Measurements from ENCODE around the gene MVK. TPM values are rescaled to one million over a fixed set of nuclear protein-coding genes. Genes with fewer than 3 reads are reported as not detected.
"Not testable (repeated sequence)": the region's sequence is repeated elsewhere in the genome, so short reads cannot be mapped to it uniquely, and the experiment has no call there.

The MVK gene
- total and polyA plus RNA-seq, 2 of the 4 experiments (the other 2 are of a cell fraction), result 6.6 to 11.5 TPM

DNA sequence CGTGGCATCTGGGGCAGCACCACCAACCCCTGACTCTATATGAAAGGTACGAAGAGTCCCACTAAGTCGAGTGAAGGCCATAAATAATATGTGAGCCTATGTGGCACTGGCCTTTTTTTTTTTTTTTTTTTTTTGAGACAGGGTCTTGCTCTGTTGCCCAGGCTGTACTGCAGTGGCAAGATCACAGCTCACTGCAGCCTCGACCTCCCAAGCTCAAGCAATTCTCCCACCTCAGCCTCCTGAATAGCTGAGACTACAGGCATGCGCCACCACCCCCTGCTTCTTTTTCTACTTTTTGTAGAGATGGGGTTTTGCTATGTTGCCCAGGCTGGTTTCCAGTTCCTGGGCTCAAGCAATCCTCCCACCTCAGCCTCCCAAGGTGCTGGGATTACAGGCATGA lies 28.5 kb downstream of the MVK start:
- DNase-seq; H2AK5ac ChIP-seq (ENCODE audit: low read depth, low read length); H3K4me1 ChIP-seq (ENCODE audit: control insufficient read depth, insufficient read depth, low read length); H3K18ac ChIP-seq (ENCODE audit: low read depth, low read length); H3K23ac ChIP-seq (ENCODE audit: low read depth, low read length); H3K36me3 ChIP-seq (ENCODE audit: control insufficient read depth, insufficient read depth, low read length); in situ Hi-C loops (cut with MboI; ENCODE audit: low sequenced_read_pairs); H3K56ac ChIP-seq (ENCODE audit: extremely low read depth, insufficient read depth, low read length); POLR2A ChIA-PET (ENCODE audit: unreplicated experiment); H2AK9ac ChIP-seq (replicated peaks; ENCODE audit: low read depth, low read length, poor library complexity); H3K27ac ChIP-seq (ENCODE audit: insufficient read depth, low read length); H4K5ac ChIP-seq (ENCODE audit: low read depth, low read length); H3K4ac ChIP-seq (ENCODE audit: low read depth, low read length); H2BK15ac ChIP-seq (ENCODE audit: low read depth, low read length); H3K9me3 ChIP-seq (ENCODE audit: control insufficient read depth, insufficient read depth, low read length); H2AFZ ChIP-seq (replicated peaks; ENCODE audit: low read length, poor library complexity); ATAC-seq (ENCODE audit: low read depth); H2BK20ac ChIP-seq (ENCODE audit: low read depth, low read length); H3K4me2 ChIP-seq (ENCODE audit: low read depth, low read length); H2BK5ac ChIP-seq (ENCODE audit: low read depth, low read length, poor library complexity, severe bottlenecking); H3K9ac ChIP-seq (ENCODE audit: low read depth, low read length); H4K8ac ChIP-seq (ENCODE audit: low read depth in 2 of 2, low read length in 2 of 2); H2BK120ac ChIP-seq (ENCODE audit: low read depth, low read length); H3K9me1 ChIP-seq (ENCODE audit: insufficient read depth, low read length); H3K79me1 ChIP-seq (ENCODE audit: low read depth in 1 of 2, low read length in 2 of 2); H3K14ac ChIP-seq (replicated peaks; ENCODE audit: low read depth, low read length); H3K4me3 ChIP-seq (ENCODE audit: insufficient read depth, low read depth, low read length); intact Hi-C loops (cut with micrococcal nuclease); H4K20me1 ChIP-seq (ENCODE audit: insufficient read depth, low read length); BruUV-seq (replicated peaks); H4K91ac ChIP-seq (ENCODE audit: insufficient read depth, low read depth, low read length); dilution Hi-C loops (cut with HindIII; ENCODE audit: low sequenced_read_pairs, unreplicated experiment): not testable (repeated sequence)
- H3K27me3 ChIP-seq (ENCODE audit: control insufficient read depth, insufficient read depth, low read length), result peaks cover 26% of the 10 kb centered on the region
- CTCF ChIA-PET, result interaction anchor here (0.6 kb wide), 1 partner anchor 174 kb away, joined by 4 read pairs; no protein-coding TSS in a partner anchor
- WGBS, 2 experiments (ENCODE audit: extremely low coverage in 2 of 2, insufficient read length in 1 of 2), result no CpG with 5 or more reads among the region's 5 CpGs
